Measurements from ENCODE around the gene TERT. TPM values are rescaled to one million over a fixed set of nuclear protein-coding genes. Genes with fewer than 3 reads are reported as not detected.

The TERT gene
- total and polyA plus RNA-seq, 10 of the 15 experiments (the other 5 are each of a cell fraction or from before 2014, with no cell fraction given): 0.08 to 21.5 (median 5.0) TPM

- WGBS (ENCODE audit: insufficient coverage, insufficient replicate concordance, low lambda C conversion rate, missing lambda C conversion rate): 21% methylated on average over 2 of the region's 2 CpGs
- Histone ChIP-seq H3K36me3 (ENCODE audit: control insufficient read depth in 2 of 2, insufficient read depth in 2 of 2, low read length in 1 of 2) (no peaks in the 10 kb centered on the region), H3K9me3 (replicated peaks; ENCODE audit: control insufficient read depth, insufficient read depth, low read length) (no peaks in the 10 kb centered on the region), H3K79me2 (ENCODE audit: control insufficient read depth, insufficient read depth, low read length) (no peaks in the 10 kb centered on the region), H3K9ac (ENCODE audit: control insufficient read depth, insufficient read depth, low read length) (no peak overlapping the region), H3K4me3 (no peak overlapping the region), H3K4me1 (ENCODE audit: control insufficient read depth, insufficient read depth, low read length) (no peaks in the 10 kb centered on the region), H3K27ac (ENCODE audit: control insufficient read depth, insufficient read depth) (no peak overlapping the region), H3K4me2 (ENCODE audit: control insufficient read depth, insufficient read depth) (no peak overlapping the region), H4K20me1 (ENCODE audit: control insufficient read depth, insufficient read depth) (no peaks in the 10 kb centered on the region; the same call in 1 of the 2 replicates), H2AFZ (ENCODE audit: control insufficient read depth, low read depth, low read length) (no peak overlapping the region), H3K27me3 (replicated peaks in 1 of 2; ENCODE audit: control insufficient read depth in 2 of 2, insufficient read depth in 2 of 2, low read length in 1 of 2) (no peaks in the 10 kb centered on the region)
- CTCF ChIA-PET: interaction anchor here (0.7 to 1.7 kb wide), 7 partner anchors 12 to 444 kb away, joined by 3 to 11 read pairs (median 3); partner anchors contain the start of gene CLPTM1L
- SMC1A ChIA-PET (ENCODE audit: uncharacterized antibody, unreplicated experiment): no interaction called here
- DNase-seq (ENCODE audit: low read depth, low spot score) (no peak), FAIRE-seq (no peak), ATAC-seq (no peak; the same call in 2 of the 3 replicates)
- no TSS peak for BruUV-seq (replicated peaks)
- RAD21 ChIA-PET (ENCODE audit: unreplicated experiment): interaction anchor here (1.4 to 1.7 kb wide), 3 partner anchors 117 to 435 kb away, joined by 4 to 9 read pairs (median 5); no protein-coding TSS in a partner anchor
- POLR2A ChIA-PET: no interaction called here
- in situ Hi-C loops (cut with MboI) (no loop called here), intact Hi-C loops (cut with micrococcal nuclease; ENCODE audit: unreplicated experiment) (no loop called here)
- TF ChIP-seq TCF7 (IDR thresholded peaks at IDR 0.05; ENCODE audit: borderline replicate concordance): no peak
- TF ChIP-seq ESRRA (IDR thresholded peaks at IDR 0.05; ENCODE audit: low read length): no peak
- TF ChIP-seq ZBTB40 (IDR thresholded peaks at IDR 0.05; ENCODE audit: borderline replicate concordance): no peak
- no peak for TF ChIP-seq CEBPZ (IDR thresholded peaks at IDR 0.05; ENCODE audit: low read depth, low read length)
- TF ChIP-seq CHD2 (IDR thresholded peaks at IDR 0.05; ENCODE audit: borderline replicate concordance, low read depth, low read length): no peak
- TF ChIP-seq E2F8 (IDR thresholded peaks at IDR 0.05; ENCODE audit: low read depth, partially characterized antibody): no peak
- TF ChIP-seq NBN (IDR thresholded peaks at IDR 0.05): no peak
- TF ChIP-seq E2F4 (IDR thresholded peaks at IDR 0.05; ENCODE audit: low read depth, low read length): no peak
- no peak for TF ChIP-seq RCOR1 (conservative IDR thresholded peaks at IDR 0.05; ENCODE audit: low read depth, low read length)
- no peak for TF ChIP-seq ZNF274 (IDR thresholded peaks at IDR 0.05; ENCODE audit: insufficient read depth, insufficient read length)
- TF ChIP-seq RBBP5 (conservative IDR thresholded peaks at IDR 0.05): no peak
- no peak for TF ChIP-seq PKNOX1 (IDR thresholded peaks at IDR 0.05)
Measured at GRCh38 chr5:1209489-1209852, 85.4 kb downstream of the TERT start.
